ENCODE results near the gene PACRG.

Gene PACRG

GRCh38 chr6:162856885-162857284, 129.1 kb downstream of the PACRG start:
- H3K27ac ChIP-seq, result no peak overlapping the region
- peak; percentile 36 for DNase-seq (ENCODE audit: low read depth, low spot score)

- no peak overlapping the region for H3K27ac ChIP-seq
- no peak for DNase-seq (ENCODE audit: low read depth, low spot score)
These were observed 129.6 kb downstream of the PACRG start for GRCh38 chr6:162857326-162857725.

DNA sequence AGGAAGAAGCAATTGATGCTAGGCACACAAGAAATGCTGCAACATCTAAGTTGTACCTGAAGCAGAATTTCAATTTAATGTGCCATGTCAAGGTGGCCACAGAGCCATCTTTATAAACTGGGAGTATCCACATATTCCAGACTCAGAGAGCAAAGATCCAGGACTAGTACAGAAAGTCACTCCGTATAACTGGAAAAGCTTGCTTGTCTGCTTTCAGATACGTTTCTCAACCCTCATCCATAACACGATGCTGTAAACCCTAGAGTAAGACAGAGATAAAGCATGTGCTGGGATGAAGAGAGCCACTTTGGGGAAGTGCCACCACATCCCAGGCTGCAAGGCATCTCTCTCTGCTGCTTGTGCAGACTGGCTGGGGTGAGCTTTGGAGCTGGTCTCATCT, 134.7 kb downstream of the PACRG start:
- DNase-seq (ENCODE audit: low read depth, low spot score), result no peak
- H3K27ac ChIP-seq, result no peak overlapping the region

- H3K27ac ChIP-seq, result no peak overlapping the region
- DNase-seq (ENCODE audit: low read depth, low spot score), result no peak
These were observed 135.2 kb downstream of the PACRG start for GRCh38 chr6:162862941-162863340.

GRCh38 chr6:162863821-162864220, 136.0 kb downstream of the PACRG start:
- H3K27ac ChIP-seq, result no peak overlapping the region

DNA sequence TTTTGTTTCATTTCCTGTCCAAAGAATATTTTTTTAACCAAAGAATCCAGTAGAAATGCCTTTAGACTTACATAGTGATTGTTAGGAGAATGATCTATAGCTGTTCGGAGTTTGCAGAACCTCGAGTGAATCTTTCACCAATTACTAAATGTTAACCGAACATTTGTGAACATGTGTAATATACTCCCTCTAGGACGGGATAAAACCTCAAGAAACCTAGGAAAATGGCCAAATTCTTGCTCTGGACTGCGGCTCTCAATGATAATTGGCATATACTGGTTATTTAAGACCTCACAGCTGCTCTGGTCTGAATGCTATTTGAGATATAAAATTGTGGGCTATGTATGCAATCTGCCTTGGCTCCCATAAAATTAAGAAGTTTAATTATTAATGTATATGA, 137.1 kb downstream of the PACRG start:
- DNase-seq (ENCODE audit: low read depth, low spot score), result no peak
- H3K27ac ChIP-seq, result no peak overlapping the region

More at GRCh38 chr6:162863821-162864220, 136.0 kb downstream of the PACRG start:
- DNase-seq (ENCODE audit: low read depth, low spot score), result no peak

DNA sequence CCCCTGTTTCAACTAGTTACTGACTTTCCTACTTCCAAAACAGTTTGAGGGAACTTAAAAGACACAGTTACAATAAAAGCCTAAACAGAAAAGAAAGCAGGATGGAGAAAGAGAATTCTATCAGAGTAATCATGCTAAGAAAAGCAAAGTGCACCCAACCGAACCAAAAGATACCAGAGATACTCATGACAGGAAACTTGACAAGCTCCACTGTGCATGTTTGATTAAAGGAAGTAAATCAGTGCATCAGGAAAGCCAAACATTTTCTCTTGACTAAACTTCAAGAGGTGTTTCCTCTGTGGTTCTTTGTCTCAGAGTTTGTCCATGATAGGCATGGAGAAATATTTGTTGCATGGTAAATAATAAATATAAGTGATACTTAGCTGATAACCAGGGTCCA, 138.9 kb downstream of the PACRG start:
- no peak for DNase-seq (ENCODE audit: low read depth, low spot score)

DNA sequence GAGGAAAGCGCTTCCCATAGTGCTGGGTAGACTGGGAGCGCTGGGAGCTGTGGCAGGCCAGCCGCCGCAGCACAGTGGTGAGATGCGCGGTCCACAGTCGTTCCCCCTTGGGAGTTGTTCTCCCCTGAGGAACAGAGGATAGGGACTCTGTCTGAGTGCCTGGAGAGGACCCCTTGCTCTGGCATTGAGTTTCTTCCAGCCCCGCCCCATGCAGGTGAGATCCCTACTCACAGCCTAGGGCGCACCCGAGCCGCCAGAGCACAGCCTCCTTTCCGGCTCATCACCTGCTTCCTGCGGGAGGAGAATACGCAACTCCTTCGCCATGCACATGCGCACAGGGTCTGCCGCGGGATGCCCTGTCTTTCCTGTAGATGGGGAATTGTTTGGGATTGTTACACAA, 140.6 kb downstream of the PACRG start:
- DNase-seq (ENCODE audit: low read depth, low spot score), result no peak
- H3K27ac ChIP-seq, result no peak overlapping the region

More for the DNA sequence above, 138.9 kb downstream of the PACRG start:
- no peak overlapping the region for H3K27ac ChIP-seq

DNA sequence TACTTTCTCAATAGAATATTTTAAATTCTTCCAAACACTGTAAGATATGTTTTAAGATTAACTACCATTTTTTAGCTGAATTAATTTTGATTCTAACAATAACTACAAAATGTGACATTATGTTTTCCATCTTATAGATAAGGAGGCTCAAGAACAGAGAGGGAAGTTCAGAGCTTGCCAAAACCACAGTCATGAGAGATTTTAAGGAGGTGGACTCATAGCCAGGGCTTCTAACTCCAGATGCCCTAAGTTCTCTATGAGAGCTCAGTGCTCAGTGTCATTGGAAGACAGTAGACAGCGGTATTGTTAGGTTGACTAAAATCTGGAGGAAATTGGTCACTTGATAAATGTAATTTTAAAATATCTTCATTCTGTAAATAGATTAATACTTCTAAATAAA, 144.2 kb downstream of the PACRG start:
- no peak for DNase-seq (ENCODE audit: low read depth, low spot score)
- H3K27ac ChIP-seq, result no peak overlapping the region

GRCh38 chr6:162873537-162873936, 145.8 kb downstream of the PACRG start:
- no peak for DNase-seq (ENCODE audit: low read depth, low spot score)
- H3K27ac ChIP-seq, result no peak overlapping the region

GRCh38 chr6:162875070-162875469, 147.3 kb downstream of the PACRG start:
- H3K27ac ChIP-seq, result no peak overlapping the region
- no peak for DNase-seq (ENCODE audit: low read depth, low spot score)

DNA sequence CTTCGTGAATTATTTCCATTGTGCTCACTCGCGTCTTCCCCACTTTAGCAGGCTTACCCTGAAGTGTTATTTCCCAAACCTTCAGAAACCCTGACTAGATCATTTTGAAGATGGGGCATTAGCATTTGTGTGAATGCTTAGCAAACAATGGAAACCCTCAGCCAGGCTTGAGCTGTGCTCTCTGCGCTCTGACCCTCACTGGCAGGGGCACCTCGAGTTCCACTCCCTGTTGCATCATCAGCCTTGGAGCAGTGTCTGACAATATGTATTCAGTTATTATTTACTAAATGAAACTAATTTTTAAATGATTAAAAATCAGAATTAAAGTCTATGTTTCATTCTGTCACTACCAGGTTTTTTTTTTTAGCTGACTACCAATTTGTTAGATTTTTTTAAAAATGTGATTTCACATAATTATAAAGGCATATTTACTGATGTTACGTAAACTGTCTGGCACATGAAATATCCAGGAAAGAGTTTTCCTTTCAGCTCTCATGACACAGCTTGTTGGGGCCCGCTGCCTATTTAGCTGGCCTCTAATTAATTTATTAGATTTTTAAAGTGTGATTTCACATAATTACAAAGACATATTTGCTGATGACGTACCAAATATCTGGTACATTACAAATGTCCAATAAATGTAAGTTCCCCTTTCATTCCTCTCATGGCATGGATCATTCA, 155.2 kb downstream of the PACRG start:
- DNase-seq (ENCODE audit: low read depth, low spot score), result no peak
- no peak overlapping the region for H3K27ac ChIP-seq

- DNase-seq (ENCODE audit: low read depth, low spot score), result no peak
These were observed 160.4 kb downstream of the PACRG start for GRCh38 chr6:162887981-162888689.

DNA sequence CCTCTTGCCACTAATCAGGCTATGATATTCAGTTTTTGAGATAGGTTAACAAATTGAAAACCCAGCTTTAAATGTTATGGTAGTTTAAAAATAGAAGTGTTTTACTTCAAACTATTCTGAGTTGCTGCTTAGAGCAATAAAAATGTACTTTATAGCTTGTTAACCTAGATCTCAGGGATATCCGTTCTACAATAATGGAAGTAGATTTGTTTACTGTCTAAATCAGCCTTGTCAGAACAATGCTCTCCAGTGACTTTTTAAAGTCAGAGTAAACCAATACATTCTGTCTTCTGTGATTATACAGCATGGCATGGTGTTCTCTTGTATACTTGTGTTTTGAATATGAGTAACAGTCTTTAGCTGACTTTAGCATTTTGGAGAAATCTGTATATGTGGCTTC, 161.5 kb downstream of the PACRG start:
- DNase-seq (ENCODE audit: low read depth, low spot score), result no peak
- no peak overlapping the region for H3K27ac ChIP-seq

More at GRCh38 chr6:162887981-162888689, 160.4 kb downstream of the PACRG start:
- H3K27ac ChIP-seq, result no peak overlapping the region

DNA sequence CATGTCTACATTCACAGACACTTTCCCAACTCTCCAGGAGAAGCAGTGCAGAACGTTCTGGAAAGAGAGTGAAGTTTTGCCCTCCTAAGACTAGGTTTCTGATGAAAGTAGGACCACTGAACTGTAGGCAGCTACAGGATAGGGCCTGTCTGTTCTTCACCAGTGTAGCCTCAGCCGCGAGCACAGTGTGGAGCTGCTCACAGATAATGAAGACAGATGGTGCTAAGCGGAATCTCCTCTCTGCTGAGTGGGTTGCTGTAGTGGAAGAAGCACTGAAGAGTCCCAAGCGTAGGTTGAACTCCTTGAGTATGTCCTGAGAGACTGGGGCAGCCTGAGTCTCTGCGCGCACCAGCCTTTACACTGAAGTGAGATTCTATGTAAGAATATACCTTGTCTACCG, 170.2 kb downstream of the PACRG start:
- no peak for DNase-seq (ENCODE audit: low read depth, low spot score)
- H3K27ac ChIP-seq, result no peak overlapping the region

GRCh38 chr6:162899148-162899547, 171.4 kb downstream of the PACRG start:
- no peak for DNase-seq (ENCODE audit: low read depth, low spot score)
- no peak overlapping the region for H3K27ac ChIP-seq

DNA sequence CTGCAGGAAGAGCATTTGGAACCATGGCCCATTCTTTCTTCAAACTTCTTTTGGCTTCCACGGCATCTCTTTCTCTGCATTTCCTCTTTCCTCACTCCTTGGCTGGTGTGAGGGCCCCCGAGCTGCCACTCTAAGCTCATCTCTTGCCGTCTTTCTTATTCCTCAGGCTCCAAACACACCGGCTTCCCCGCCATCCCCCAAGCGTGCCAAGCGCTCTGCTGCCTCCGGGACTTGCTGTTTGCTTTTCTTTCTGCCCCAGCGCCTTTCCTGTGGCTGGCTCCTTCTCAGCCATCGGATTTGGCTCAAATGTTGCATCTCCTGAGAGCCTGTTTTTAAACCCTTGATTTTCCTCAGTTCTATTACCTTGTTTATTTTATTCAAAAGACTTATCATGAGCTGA, 172.7 kb downstream of the PACRG start:
- no peak overlapping the region for H3K27ac ChIP-seq
- DNase-seq (ENCODE audit: low read depth, low spot score), result no peak

DNA sequence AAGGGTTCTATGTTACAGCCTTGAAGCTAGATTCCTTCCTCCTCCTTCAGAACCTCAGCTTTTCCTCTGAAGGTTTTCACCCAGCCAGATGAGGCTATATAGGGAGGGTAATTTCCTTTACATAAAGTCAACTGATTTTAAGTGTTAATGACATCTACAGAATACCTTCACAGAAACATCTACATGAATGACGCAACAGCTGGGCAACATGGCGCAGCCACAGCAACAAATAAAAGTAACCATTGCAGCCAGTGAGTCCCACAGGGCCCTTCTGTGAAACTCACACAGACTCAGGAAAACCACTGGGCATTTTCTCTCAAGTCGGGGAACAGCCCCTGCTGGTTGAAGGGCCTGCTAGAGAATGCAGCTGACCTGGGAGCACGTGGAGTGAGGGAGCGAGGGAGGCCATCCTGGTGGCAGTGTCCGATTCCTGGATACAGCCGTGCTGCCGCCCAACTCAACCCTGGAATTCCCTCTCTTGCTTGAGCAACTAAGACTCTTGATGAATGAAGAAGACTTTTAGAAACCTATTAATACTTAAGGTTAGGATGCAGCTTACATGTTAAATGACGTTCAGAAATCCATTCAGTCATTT, 176.4 kb downstream of the PACRG start:
- DNase-seq (ENCODE audit: low read depth, low spot score), result no peak
- no peak overlapping the region for H3K27ac ChIP-seq

- H3K27ac ChIP-seq, result no peak overlapping the region
- DNase-seq (ENCODE audit: low read depth, low spot score), result no peak
These were observed 178.7 kb downstream of the PACRG start for GRCh38 chr6:162906479-162906878.

DNA sequence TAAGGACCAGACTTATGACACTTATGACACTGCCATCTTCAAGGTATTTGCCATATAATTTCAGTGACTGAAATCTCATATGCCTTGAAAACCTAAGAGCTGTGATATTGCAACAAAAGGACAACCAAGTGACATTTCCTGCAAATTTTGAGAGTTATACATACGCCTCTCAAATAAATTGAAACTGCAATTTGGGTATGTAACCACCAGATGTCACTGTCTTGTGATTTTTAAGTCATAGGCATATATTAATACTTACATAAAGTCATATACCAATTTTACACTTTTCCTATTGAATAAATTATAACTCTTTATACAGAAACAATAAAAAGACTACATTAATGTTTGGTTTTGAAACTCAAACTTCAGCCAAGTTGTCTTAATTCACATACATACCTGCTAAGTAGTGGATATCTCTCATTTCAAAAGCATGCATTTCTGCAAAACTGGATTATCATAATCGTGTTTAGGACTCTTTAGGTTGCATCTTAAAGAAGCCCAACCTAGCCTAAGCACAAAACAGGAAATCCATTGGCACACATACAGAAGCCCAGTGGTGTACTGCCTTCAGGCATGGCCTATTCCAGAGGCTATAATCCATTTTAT, 180.2 kb downstream of the PACRG start:
- peak; percentile 5 for DNase-seq (ENCODE audit: low read depth, low spot score)
- no peak overlapping the region for H3K27ac ChIP-seq

DNA sequence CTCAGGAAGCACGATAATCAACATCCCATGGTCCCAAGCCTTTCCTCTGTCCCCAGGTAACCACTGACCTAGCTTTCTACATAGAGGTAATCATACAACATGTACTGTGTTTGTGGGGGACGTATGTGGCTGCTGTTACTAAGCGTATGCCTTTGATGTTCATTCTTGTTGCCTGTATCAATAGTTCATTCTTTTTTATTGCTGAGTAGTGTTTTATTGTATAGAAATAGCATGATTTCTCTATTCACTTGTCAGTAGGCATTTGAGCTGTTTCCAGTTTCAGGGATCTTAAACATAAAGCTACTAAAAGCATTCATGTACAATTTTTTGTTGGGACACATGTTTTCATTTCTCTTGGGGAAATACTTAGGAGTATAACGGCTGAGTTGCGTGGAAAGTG, 185.4 kb downstream of the PACRG start:
- no peak overlapping the region for H3K27ac ChIP-seq
- DNase-seq (ENCODE audit: low read depth, low spot score), result no peak
